GM12892 (cell line): Measurements from ENCODE around the gene OSBPL3.

Source experiments
- POLR2A ChIP-seq: IDR thresholded peaks from 2 replicates; pipeline ENCODE4 v1.6.1; 2011; ENCODE audit warnings: low read depth, low read length, control low read depth
- POLR2AphosphoS5 ChIP-seq: IDR thresholded peaks from 2 replicates; pipeline ENCODE4 v1.6.1; 2011; ENCODE audit warnings: low read depth, low read length, control low read depth

DNA sequence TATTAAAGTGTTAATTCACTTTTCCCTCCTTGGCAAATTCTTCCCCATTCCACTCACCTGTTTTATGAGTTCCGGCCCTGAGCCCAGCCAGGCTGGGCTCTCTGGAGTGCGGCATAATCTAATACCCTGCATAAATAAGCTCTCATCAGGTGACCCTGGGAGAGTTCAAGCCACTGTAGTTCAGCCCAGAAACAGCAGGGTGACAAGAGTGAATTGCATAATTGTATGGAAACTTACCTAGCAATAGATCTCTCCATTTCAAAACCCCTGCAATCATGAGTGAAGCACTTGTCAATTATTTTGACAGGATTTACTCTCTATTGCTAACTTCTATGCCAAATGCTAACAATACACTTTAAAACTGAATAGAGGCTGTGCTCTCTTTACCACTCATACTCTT lies 94.7 kb downstream of the OSBPL3 start:
- TF ChIP-seq POLR2AphosphoS5: no peak
- TF ChIP-seq POLR2A: no peak
